Smooth muscle cell of the brain vasculature (primary cell): Measurements from ENCODE around the gene MAD1L1.

Experiments used
- DNase-seq: peaks from one replicate; pipeline ENCODE4 v3.0.0-alpha.2; 2012; ENCODE audit warnings: low read depth, low spot score

The MAD1L1 gene

GRCh38 chr7:1917221-1918062, 315.3 kb downstream of the MAD1L1 start:
- DNase-seq = no peak

- no peak for DNase-seq
Observed at GRCh38 chr7:1916601-1916970, 316.2 kb downstream of the MAD1L1 start.

GRCh38 chr7:1915956-1916600, 316.7 kb downstream of the MAD1L1 start:
- DNase-seq = no peak

- DNase-seq = no peak
Observed at GRCh38 chr7:1915326-1915725, 317.4 kb downstream of the MAD1L1 start.

- DNase-seq = no peak
Observed at GRCh38 chr7:1914743-1915142, 318.0 kb downstream of the MAD1L1 start.

GRCh38 chr7:1914321-1914720, 318.4 kb downstream of the MAD1L1 start:
- DNase-seq = no peak

GRCh38 chr7:1913466-1914282, 319.1 kb downstream of the MAD1L1 start:
- DNase-seq = no peak

- no peak for DNase-seq
Observed at GRCh38 chr7:1912593-1913465, 319.9 kb downstream of the MAD1L1 start.

- no peak for DNase-seq
Observed at GRCh38 chr7:1911571-1911970, 321.2 kb downstream of the MAD1L1 start.

- DNase-seq = no peak
Observed at GRCh38 chr7:1910827-1911226, 321.9 kb downstream of the MAD1L1 start.

GRCh38 chr7:1910081-1910685, 322.6 kb downstream of the MAD1L1 start:
- DNase-seq = no peak

GRCh38 chr7:1909476-1909875, 323.3 kb downstream of the MAD1L1 start:
- DNase-seq = no peak

GRCh38 chr7:1908823-1909420, 323.8 kb downstream of the MAD1L1 start:
- no peak for DNase-seq

- DNase-seq = no peak
Observed at GRCh38 chr7:1907751-1908365, 324.9 kb downstream of the MAD1L1 start.

GRCh38 chr7:1906988-1907745, 325.6 kb downstream of the MAD1L1 start:
- DNase-seq = no peak

- DNase-seq = no peak
Observed at GRCh38 chr7:1906087-1906830, 326.5 kb downstream of the MAD1L1 start.

GRCh38 chr7:1902231-1902855, 330.4 kb downstream of the MAD1L1 start:
- no peak for DNase-seq
